GM19438 (cell line): Measurements from ENCODE around the gene HSPBP1.

ENCODE experiments used
- ATAC-seq: cut with Tn5 transposase; IDR thresholded peaks from one replicate; pipeline ENCODE4 v1.9.1; 2021; ENCODE audit warnings: low read depth; ENCODE audit not compliant: unreplicated experiment

The HSPBP1 gene

DNA sequence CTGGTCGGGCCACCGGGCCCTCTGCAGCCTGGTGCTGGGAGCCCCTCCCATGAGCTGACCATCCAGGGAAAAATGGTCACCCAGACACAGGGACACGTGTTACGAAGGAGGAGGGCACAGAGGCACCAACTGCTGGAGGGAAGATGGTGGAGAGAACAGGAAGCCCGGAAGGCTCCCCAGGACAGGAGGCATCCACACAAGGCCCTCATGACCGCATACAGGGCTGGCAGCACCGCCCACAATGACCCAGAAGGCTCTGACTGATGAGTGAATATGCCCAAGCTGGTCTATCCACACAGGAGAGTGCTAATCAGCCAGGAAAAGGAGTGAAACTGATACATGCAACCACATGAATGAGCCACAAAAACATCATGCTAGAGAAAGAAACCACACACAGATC is 37.4 kb downstream of the HSPBP1 start:
- ATAC-seq, result no peak

DNA sequence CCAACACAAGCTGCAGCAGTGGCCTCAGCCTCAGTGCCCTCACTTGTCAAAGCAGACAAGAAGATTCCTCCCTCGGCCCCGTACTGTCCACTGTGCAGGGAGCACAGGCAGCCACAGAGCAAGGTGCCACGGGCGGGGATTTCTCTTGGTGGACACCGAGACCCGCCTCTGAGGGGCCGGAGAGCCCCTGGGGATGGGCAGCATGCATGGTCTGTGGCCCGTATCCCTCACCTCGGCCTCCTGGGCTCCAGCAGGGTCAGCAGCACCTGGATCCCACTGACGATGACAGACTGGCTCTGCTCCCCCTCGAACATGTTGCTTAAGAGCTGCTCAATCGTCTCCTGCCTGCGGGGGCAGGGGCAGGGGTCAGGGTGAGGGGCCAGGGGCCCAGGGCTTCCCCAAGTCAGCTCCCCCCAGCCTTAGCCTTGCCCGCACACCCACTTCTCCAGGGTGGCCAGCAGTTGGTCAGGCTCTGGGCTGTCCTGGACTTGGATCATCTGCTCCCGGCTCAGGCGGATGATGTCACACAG is 37.9 kb downstream of the HSPBP1 start:
- ATAC-seq, result no peak

DNA sequence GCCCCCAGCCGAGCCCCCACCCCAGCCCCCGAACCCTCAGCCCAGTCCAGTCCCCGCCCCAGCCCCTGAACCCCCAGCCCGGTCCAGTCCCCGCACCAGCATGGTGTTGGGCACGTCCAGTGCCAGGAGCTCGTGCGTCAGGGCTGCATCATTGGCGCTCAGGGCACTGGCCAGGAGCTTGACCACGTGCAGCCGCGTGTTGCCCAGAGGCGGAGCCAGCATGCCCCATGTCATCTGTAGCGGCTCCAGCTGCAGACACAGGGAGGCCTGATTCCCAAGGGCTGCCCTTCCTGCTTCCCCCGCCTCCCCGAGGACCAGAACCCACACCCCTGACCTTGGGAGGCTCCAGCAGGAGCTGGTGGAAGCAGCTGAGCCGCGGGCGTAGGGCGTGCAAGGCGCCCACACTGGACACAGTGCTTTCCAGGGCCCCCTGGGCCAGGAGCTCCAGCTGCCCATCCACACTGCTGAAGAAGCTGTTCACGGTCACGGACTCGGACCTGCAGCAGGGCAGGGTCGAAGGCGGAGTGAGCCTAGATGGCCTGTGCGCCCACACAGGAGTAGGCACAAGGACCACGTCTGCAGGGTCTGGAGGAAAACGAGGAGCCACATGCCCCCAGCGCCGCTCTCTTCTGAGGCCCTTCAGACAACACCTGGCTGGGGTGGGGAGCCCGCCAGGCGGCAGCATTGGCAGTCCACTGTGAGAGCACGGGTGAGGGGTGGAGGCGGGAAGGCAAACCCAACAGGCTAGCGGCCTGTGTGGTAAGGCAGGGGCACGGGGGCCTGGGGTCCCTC is 38.6 kb downstream of the HSPBP1 start:
- no peak for ATAC-seq

DNA sequence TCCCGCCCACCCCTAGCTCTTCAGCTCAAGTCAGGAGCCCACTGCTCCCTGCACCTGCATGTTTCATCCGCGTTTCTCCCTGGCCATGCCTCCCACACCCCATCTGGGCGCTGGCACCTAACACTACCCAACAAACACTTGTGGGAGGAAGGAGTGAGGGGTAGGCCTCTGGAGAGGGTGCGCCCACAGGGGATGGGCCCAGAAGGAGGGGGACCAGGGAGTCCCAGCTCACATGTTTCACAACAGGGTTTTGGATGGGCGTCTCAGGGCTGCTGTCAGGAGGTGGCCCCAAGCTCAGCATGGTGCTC is 39.2 kb downstream of the HSPBP1 start:
- ATAC-seq, result no peak

DNA sequence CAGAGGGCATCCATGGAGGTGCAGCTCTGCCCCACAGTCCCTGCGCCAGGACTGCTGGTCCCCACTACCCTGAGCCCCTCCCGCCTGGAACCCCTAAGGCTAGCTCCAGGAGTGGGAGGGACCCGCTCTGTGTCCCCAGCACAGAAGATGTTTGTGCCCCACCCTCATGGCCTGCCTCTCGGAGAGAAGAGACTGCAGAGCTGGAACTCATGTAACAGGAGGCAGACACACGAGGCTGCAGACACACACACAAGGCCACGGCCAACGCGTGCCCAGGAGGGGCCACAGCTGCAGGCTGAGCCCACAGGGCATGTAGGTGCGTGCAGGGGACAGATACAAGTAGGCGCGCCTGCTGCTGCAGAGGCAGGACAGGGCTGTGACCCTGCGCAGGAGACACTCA is 40.9 kb downstream of the HSPBP1 start:
- no peak for ATAC-seq

DNA sequence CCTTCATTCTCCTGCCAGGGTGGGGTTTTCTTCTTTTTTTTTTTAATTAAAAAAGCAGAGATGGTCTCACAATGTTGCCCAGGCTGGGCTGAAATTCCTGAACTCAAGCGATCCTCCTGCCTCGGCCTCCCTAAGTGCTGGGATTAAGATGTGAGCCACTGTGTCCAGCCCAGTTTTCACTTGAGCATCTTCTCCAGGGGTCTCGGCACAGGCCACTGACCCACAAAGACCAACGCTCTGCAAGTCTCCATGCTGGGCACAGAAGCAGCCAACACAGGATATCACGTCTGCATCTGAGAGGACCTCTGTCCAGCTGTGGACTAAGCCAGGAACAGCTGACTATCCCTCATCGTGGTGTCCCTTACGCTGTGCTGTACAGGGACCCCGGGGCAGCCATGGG is 41.9 kb downstream of the HSPBP1 start:
- no peak for ATAC-seq

DNA sequence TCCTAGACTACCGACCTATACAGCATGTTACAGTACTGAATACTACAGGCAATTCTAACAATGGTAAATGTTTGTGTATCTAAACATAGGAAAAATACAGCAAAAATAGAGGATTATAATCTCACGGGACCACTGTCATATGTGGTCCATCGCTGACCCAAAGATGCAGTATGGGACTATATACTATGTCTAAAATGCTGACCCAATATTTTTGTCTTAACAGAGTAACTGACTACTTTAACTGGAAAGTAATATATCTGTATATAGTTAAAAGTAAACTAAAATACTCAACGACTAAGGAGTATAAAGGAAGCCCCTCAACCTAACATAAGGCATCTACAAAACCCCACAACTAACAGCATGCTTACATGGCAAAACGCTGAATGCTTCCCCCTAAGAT is 46.9 kb downstream of the HSPBP1 start:
- ATAC-seq, result no peak

DNA sequence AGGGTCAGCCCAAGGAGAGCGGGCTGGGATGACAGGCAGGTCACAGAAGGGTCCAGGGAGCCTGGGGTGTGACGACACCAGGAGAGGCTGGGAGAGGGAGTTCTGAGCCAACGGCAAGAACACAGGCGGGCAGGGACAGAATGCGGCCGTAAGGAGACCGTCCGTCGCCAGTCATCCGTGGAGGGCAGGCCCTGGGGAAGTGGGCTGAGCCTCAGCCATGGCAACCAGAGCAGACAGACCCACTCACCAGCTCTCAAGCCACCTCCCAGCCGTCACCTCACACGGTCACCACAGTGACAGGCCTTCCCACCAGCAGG is 47.7 kb downstream of the HSPBP1 start:
- ATAC-seq, result no peak

DNA sequence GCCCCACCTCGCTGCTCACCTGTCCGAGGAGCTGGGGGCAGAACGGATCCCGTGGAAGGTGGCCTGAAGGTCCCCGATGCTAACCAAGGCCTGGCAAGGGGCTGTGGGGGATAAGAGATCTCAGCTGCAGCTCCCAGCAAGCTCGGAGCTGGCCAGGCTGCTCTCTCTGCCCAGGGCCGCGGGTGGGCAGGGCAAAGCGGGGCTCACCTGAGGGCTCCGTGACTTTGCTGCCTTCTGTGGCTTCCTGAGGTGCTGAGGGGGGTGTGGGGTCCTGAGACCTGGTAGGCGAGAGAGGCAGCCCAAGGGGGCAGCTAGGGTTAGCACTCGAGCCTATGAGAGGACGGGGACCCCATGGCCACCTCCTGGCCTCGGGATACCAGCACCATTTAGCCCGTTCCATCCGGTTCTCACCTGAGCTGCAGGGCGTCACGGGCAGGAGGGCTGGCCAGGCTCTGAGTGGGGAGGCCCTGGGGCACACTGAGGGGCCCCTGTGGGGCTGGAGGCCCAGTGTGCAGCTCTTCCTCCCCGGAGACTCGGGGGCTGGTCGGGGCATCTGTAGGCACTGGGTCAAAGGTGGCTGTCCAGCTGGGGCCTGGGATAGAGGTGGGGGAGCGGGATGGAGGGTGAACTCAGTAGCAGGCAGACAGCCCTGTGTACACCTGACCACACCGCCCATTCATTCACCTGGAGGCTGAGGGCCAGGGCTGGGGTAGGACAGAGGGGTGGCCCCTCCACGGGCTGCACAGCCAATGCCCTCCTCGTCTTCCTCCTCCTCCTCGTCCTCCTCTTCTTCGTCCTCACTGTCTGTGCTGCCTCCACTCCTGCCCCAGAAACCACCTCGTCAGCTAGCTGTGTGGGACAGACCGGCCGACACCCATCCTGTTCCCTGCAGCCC is 48.3 kb downstream of the HSPBP1 start:
- ATAC-seq, result no peak

DNA sequence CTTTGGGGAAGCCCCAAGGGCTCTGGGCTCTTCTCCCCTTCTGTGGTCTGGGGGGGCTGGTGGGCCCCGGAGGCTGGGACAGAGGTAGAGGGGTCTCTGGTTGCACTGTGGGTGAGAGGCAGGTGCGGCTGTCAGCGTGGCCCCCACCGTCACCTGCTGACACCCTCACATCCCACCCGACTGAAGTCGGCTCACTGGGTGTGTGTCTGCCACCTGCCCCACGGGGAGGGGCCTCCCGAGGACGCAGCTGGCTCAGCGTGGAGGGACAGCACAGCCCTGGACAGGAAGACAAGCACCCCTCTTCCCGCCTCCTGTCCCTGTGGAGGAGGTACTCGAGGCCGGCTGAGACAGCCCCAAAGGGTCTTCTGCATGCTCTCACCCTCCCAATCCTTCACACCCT is 49.1 kb downstream of the HSPBP1 start:
- ATAC-seq, result no peak

DNA sequence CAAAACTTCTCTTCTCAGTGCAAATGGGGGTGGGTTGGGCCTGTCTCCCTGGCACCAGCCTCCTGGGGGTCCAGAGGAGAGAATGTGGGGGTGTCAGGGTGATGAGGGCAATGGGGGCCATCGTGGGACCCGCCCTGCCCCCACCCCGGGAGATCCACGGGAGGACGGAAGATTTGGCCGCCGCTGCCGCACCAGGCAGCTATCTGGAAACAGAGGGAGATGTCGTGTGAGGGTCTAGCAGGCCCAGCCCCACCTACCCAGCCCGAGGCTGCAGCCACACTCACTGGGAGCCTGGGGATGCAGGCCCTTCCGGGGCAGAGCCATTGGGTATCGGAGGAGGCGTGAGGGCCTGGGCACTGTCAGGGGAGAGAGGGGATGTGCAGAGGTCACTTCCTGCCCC is 49.6 kb downstream of the HSPBP1 start:
- no peak for ATAC-seq

DNA sequence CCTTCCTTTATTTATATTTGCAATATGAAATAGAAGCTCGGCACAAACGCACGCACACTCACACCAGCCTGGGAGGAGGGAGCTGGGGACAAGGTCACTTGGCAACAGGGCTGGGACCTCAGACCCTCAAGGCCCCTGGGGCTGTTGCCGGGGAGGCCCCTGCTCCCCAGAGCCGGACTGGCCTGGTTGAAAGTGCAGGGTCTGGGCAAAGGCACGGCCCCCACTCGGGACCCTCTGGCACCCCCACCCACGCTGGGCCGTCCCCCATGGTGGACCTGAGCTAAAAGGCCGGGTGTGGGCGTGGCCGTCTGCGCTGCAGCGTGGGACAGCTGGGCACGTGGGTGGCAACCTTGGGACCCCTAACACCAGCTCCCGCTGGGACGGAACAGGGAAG is 50.1 kb downstream of the HSPBP1 start:
- ATAC-seq, result no peak

DNA sequence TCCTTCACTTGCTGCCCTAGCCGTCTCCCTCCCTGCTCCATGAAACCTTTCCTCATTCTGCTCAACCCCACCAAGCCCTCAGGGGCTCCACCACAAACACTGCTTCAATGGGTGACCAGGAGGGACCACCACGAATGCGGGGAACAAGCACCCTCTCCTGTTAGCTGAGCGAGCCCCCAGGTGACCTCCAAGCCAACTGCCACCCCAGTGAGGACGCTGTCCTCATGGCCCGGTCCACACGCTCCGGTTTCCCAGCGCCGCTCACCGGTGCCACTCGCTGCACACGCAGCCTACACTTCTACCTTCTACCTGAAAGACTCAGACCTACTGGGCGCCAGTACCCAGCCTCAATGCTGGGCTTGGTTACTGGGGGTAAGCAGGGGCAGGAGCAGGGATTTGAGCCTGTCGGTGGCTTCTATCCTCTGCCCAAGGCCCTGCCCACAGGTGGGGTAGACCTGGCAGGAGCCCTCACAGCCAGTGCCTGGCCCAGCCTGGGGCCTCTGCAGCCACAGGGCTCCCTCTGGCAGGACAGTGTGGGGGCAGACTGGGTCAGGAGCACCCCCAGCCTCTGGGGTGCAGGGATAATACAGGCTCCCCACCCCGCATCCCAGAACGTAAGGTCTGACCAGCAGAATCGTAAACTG is 50.6 kb downstream of the HSPBP1 start:
- ATAC-seq, result no peak

DNA sequence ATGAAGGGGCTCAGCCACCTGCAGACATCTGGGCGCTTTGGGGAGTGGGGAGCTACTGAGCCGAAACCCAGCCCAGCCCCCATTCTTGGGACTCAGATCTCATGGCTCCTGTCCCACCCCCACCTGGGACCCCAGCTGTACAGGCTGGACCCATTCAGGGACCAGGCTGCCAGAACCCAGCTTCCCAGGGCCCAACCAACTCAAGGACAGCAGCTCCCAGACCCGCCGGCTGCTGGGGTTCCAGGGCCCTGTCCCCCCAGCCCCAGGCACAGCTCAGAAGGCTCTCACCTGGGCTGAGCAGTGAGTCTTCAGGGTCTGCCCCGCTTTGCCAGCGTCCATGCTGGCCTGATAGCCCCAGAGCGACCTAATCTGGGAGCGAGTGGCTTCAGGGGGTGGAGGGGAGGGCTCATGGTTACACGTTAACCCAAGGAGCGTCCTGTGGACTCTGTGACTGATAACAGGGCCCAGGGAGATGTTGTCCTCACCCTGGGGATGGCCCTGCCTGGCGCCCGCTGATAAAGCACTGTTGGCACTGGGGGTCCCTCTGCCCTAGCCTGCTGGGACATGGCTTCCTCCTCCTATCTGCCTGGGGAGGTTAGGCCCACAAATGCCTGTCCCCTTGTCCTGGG is 51.4 kb downstream of the HSPBP1 start, which contains the start of gene TMEM86B:
Gene TMEM86B, minus strand, starts transcription at position 361 of the 629 bp plus-strand sequence. Its CDS starts 22 bp downstream, at position 339.
- ATAC-seq, result no peak

DNA sequence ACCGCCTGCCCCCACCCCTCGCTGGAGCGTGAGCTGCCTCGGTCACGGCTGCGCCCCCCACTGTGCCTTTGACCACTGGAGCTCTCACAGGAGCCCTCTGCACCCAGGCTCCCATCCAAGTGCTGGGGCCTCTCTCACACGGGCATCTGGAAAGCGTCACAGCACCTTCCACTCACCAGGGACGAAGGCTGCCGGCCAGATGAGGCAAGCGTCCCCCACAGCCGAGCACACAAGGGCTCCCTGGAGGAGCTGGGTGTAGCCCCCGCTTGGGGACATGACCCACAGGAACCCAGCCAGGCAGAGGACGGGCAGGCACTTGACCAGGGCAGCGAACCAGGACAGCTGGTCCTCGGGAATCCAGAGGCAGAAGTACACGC is 51.9 kb downstream of the HSPBP1 start:
- no peak for ATAC-seq

DNA sequence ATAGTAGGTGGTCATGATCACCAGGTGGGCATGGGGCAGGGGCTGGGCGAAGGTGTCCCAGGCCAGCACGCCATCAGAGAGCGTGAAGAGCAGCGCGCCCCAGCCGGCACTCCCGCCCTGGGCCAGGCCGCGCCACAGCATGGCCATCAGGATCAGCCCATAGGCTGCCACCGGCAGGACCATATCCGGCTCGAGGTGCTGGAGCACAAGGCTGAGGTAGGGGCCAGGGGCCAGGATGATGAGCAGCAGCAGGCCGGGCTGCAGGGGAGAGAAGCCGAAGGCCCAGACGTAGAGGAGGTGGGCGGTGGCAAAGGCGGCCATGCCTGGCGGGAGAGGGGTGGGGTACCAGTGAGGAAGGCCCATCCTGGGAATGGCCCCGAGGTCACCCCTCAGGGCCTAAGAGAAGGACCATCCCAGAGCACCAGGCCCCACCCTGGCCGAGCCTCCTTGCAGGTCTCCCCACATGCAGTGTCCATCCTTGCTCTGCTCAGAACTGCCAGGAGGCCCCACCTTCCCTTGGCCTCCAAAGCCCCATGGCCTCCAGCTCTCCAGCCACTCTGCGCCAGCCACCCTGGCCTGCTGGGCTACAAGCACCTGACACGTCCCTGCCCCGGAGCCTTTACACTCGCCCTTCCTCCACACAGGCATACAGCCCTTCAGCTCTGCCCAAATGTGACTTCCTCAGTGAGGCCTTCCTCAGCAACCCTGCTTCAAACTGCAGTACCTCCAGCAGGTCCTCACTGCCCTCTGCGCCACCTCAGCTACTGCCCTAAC is 52.5 kb downstream of the HSPBP1 start:
- ATAC-seq, result no peak

DNA sequence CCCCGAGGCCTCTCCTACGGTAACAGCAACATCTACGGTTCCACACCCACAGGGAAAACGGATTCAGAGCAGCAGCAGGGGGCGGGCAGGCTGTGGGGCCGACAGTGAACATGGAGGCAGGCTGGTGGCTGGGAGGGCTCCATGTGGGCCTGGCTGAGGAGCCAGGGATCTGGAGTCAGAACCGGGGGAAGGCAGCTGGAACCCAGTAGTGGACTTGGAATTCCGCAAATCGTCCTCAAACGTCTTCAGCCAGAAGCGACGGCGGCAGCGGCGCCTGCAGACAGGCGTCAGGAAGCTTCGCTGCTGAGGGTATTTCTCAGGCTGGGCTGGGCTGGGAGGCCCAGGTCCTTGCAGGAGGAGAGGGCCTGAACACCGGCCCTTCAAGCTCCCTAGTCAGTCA is 53.1 kb downstream of the HSPBP1 start:
- no peak for ATAC-seq

DNA sequence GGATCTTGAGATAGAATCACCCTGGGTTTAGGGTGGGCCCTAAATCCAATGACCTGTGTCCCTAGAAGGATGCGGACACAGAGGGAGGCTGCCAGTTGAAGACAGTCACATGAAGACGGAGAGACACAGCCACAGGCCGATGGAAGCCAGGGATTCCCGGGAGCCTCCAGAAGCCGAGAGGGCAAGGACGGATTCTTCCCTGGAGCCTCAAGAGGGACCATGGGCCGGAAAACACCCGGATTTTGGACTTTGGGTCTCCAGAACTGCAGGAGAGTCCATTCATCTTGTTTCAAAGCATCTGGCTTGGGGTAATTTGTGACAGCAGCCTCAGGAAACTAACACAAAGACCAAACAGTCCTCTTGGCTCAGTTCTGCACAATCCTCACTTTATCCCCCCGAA is 53.6 kb downstream of the HSPBP1 start:
- ATAC-seq, result no peak

DNA sequence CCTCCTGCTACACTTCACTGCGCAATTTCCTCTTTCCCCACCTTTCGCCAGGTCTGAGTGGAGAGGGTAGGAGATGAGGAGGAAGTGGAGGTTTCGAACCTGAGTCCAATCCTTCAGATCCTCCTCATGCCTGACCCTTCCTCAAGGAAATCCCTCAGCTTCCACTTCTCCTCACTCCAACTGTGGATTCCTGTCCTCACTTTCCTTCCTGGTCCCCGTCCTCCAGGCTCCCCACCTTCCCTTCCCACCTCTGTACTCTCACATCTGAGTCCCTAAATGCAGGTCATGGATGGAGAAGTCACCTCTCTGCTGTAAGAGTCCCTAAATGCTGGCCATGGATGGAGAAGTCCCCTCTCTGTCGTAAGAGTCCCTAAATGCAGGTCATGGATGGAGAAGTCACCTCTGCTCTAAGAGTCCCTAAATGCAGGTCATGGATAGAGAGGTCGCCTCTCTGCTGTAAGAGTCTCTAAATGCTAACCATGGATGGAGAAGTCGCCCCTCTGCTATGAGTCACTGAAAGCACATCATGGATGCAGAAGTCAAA is 54.4 kb downstream of the HSPBP1 start:
- no peak for ATAC-seq
